Measurements from ENCODE around the gene PYGM. TPM values are rescaled to one million over a fixed set of nuclear protein-coding genes. Genes with fewer than 3 reads are reported as not detected.

The PYGM gene
- total RNA-seq, 3 donors from 2014 or later = 2.0 to 21.1 (median 2.8) TPM

DNA sequence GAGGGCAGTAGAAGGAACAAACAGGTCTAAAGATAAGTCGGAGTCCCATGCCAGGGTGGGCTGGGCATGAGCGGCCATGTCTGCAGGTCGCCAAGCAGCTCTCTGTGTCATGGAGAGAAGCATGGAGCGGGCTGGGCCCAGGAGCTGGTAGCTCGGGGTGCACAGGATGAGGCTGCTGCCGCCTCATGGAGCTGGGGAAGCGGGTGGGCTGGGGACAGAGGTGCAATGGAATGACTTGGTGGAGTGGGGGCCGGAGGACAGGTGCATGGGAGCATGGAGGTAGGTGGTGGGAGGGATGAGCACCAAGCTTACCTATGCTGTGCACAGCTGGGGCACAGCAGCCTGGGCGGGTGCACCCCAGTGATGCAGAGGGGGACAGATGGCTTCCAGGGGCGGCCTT, 40.4 kb downstream of the PYGM start:
- DNase-seq (no peak), ATAC-seq (no peak)
- Histone ChIP-seq H3K4me3 (no peak overlapping the region), H3K36me3 (ENCODE audit: low read depth) (no peaks in the 10 kb centered on the region), H3K9me3 (no peaks in the 10 kb centered on the region), H3K4me1 (ENCODE audit: low read depth) (no peaks in the 10 kb centered on the region)
- TF ChIP-seq CTCF (IDR thresholded peaks at IDR 0.05) = no peak
- intact Hi-C loops (cut with DNase I, micrococcal nuclease) = no loop called here

DNA sequence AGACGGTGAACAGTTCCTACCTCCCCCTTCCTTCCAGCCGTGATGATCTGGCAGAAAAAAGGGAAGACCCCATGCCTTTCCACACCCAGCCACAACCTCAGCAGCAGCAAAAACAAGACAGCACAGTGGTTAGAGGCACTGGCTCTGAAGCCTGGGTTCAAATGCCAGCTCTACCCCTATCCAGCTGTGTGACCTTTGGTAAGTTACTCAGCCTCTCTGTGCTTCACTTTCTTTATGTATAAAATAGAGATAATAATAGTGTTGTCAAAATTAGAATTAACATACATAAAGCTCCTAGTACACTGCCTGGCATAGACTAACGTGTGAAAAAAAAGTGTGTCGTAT, 41.0 kb downstream of the PYGM start:
- no peak for TF ChIP-seq CTCF (IDR thresholded peaks at IDR 0.05)
- no peaks in the 10 kb centered on the region for H3K4me1 ChIP-seq (ENCODE audit: low read depth)
- DNase-seq = no peak
- no peaks in the 10 kb centered on the region for H3K9me3 ChIP-seq
- ATAC-seq = no peak
- no peak overlapping the region for H3K4me3 ChIP-seq
- intact Hi-C loops (cut with DNase I, micrococcal nuclease) = no loop called here
- H3K36me3 ChIP-seq (ENCODE audit: low read depth) = no peaks in the 10 kb centered on the region

DNA sequence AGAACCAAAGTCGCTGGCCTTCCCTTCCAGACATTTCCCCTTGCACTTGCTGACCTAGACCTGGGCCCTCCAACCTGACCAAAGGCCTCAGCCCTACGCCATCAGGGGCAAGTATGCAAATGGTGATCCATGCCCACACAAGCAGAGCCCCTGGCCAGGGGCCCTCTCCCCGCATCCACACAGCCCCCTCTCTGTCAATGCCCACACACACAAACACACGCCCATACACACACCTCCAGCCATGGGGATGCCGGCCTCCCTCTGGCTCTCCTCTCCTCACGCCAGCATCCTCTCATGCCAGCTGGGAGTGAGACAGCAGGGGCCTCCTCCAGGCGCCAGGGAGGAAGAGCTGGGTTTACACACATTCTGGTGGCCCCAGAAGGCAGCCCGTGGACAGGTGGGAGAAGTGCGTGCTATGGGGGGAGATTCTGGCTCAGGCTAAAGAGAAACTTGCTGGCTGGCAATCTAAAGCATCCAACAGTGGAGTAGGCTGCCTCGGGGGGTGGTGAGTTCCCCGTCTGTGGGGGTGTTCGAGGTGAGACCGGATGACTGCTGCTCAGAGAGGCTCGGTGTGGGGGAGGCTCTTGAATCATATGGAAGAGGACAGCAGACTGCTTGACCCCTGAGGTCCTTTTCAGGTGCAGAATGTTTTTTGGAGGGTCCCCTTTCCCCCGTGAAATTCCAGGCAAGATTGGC, 41.5 kb downstream of the PYGM start:
- Histone ChIP-seq H3K4me3 (no peak overlapping the region), H3K9me3 (no peaks in the 10 kb centered on the region), H3K4me1 (ENCODE audit: low read depth) (no peaks in the 10 kb centered on the region), H3K36me3 (ENCODE audit: low read depth) (no peaks in the 10 kb centered on the region)
- DNase-seq (no peak), ATAC-seq (no peak)
- intact Hi-C loops (cut with DNase I, micrococcal nuclease) = no loop called here
- no peak for TF ChIP-seq CTCF (IDR thresholded peaks at IDR 0.05)

DNA sequence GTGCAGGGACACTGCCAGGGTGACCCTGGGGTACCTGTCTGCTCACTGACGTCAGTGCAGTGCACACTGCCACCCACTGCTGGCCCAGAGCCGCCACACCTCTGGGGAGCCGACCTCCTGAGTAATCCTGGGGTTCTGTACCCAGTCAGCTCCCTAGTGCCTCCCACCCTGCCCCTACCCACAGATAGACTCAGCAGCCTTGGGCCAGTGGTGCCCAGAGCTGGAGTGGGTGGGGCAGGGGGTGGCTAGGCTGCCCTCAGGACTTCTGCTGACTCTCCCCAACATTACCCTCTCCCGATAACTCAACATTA, 42.6 kb downstream of the PYGM start:
- H3K4me1 ChIP-seq (ENCODE audit: low read depth) = no peaks in the 10 kb centered on the region
- intact Hi-C loops (cut with DNase I, micrococcal nuclease) = no loop called here
- no peak for TF ChIP-seq CTCF (IDR thresholded peaks at IDR 0.05)
- no peaks in the 10 kb centered on the region for H3K9me3 ChIP-seq
- no peak overlapping the region for H3K4me3 ChIP-seq
- no peaks in the 10 kb centered on the region for H3K36me3 ChIP-seq (ENCODE audit: low read depth)
- DNase-seq = no peak
- ATAC-seq = no peak

DNA sequence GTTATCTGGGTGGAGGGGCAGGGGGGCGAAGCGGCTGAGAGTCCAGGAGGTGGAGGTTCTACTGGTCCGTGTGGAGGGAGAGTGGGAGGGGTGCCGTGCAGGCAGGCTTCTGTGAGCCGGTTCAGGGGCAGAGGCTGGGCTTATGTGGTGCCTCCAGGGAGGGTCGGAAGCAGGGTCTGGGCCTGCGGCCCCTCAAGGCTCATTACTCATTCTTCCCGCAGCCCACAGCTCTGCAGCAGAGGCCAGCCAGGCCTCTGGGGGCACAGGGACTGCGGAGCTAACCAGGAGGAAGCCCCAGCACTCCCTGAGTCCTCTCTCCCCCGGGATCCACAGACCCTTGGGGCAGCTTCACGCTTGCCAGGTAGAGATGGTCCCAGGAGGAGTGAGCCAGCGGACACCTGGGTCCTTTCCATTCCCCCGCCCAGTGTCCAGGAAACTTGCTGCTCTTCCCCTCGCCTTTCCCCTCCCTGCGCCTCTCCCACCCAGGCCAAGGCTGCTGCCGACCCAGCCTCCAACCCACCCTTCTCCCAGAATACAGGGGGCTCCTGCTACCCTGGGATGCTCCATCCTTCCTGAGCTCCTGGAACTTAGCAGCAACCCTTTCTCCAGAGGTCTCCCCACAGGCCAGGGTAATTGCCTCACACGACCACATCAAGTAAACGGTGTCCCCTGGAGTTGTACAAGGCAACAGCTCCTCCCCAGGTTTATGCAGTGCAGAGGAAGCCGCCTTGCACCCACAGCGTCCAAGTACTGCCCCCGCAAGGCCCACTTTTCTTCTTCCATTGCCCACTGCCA, 43.1 kb downstream of the PYGM start:
- Histone ChIP-seq H3K4me1 (ENCODE audit: low read depth) (no peaks in the 10 kb centered on the region), H3K4me3 (no peak overlapping the region), H3K9me3 (no peaks in the 10 kb centered on the region), H3K36me3 (ENCODE audit: low read depth) (no peaks in the 10 kb centered on the region)
- ATAC-seq (no peak), DNase-seq (no peak)
- TF ChIP-seq CTCF (IDR thresholded peaks at IDR 0.05) = no peak
- intact Hi-C loops (cut with DNase I, micrococcal nuclease) = no loop called here

All from mucosa of descending colon (tissue), 3 donors.